Measurements from ENCODE around the gene KLF16. TPM values are rescaled to one million over a fixed set of nuclear protein-coding genes. Genes with fewer than 3 reads are reported as not detected.
A peak's percentile ranks its signal among the peaks of the same experiment; 100 is the strongest.

KLF16 gene
- total RNA-seq, 4 donors from 2014 or later = 9.0 to 16.2 (median 13.5) TPM

- no peak overlapping the region for H3K4me3 ChIP-seq (ENCODE audit: low read depth, poor library complexity, severe bottlenecking)
- no peak for TF ChIP-seq CTCF (IDR thresholded peaks at IDR 0.05)
- no peak for TF ChIP-seq POLR2A (IDR thresholded peaks at IDR 0.05)
- DNase-seq (ENCODE audit: low spot score in 2 of 2) = no peak
- WGBS, 2 donors = 49 to 63% methylated on average over 13 of the region's 13 CpGs
- intact Hi-C loops (cut with DNase I; ENCODE audit: low total_unique reads) = no loop called here
These were observed 44.9 kb upstream of the KLF16 start for GRCh38 chr19:1908364-1908678.

GRCh38 chr19:1907563-1908363 lies 44.4 kb upstream of the KLF16 start:
- intact Hi-C loops (cut with DNase I; ENCODE audit: low total_unique reads) = no loop called here
- no peak overlapping the region for H3K4me3 ChIP-seq (ENCODE audit: low read depth, poor library complexity, severe bottlenecking)
- WGBS, 2 donors = 58% methylated on average over 31 to 39 of the region's 43 CpGs
- DNase-seq (ENCODE audit: low spot score in 2 of 2) = no peak
- TF ChIP-seq CTCF (IDR thresholded peaks at IDR 0.05) (no peak), POLR2A (IDR thresholded peaks at IDR 0.05) (no peak)

- 77% methylated on average over 10 of the region's 10 CpGs for WGBS, 2 donors
These were observed 43.7 kb upstream of the KLF16 start for GRCh38 chr19:1906985-1907562.

GRCh38 chr19:1905863-1906375 lies 42.5 kb upstream of the KLF16 start:
- 61 to 63% methylated on average over 15 of the region's 15 CpGs for WGBS, 2 donors
- intact Hi-C loops (cut with DNase I; ENCODE audit: low total_unique reads) = no loop called here
- DNase-seq (ENCODE audit: low spot score in 2 of 2) = no peak
- TF ChIP-seq CTCF (IDR thresholded peaks at IDR 0.05) = no peak
- no peak for TF ChIP-seq POLR2A (IDR thresholded peaks at IDR 0.05)
- peak overlapping the region; percentile 56 for H3K4me3 ChIP-seq (ENCODE audit: low read depth, poor library complexity, severe bottlenecking)

More at GRCh38 chr19:1906985-1907562, 43.7 kb upstream of the KLF16 start:
- no peak overlapping the region for H3K4me3 ChIP-seq (ENCODE audit: low read depth, poor library complexity, severe bottlenecking)
- DNase-seq (ENCODE audit: low spot score in 2 of 2) = no peak
- intact Hi-C loops (cut with DNase I; ENCODE audit: low total_unique reads) = no loop called here
- TF ChIP-seq CTCF (IDR thresholded peaks at IDR 0.05) = no peak

- intact Hi-C loops (cut with DNase I; ENCODE audit: low total_unique reads) = no loop called here
- 0 to 1% methylated on average over 37 to 48 of the region's 92 CpGs for WGBS, 2 donors
- DNase-seq (ENCODE audit: low spot score in 2 of 2) = peak; percentile 98 to 100
- peak within 1 kb of the TSS; percentile 56 for H3K4me3 ChIP-seq (ENCODE audit: low read depth, poor library complexity, severe bottlenecking)
- TF ChIP-seq POLR2A (IDR thresholded peaks at IDR 0.05) (no peak), CTCF (IDR thresholded peaks at IDR 0.05) (no peak)
These were observed 41.9 kb upstream of the KLF16 start, which contains the start of the genes ADAT3 and SCAMP4 for GRCh38 chr19:1905110-1905862. Gene ADAT3, plus strand, starts transcription at chr19:1905399. Its CDS starts 6,649 bp downstream, at chr19:1912048. Gene SCAMP4, plus strand, starts transcription at chr19:1905399. Its CDS starts 9,621 bp downstream, at chr19:1915020.
